Right lobe of liver (tissue), 4 donors: Measurements from ENCODE around the gene BPIFB4.

Experiments used
- POLR2A ChIP-seq: fragments of 450-650 bp; IDR thresholded peaks from one replicate; pipeline ENCODE4 v1.6.1; 2017; ENCODE audit warnings: antibody characterized with exemption, mild to moderate bottlenecking
- TF ChIP-seq, protein P1 (sequence below), 4 donors: fragments of 200-600 bp in 3 of 4; fragments of 450-650 bp in 1 of 4; IDR thresholded peaks; one replicate each; pipeline versions ENCODE4 v1.5.1 to v1.8.0; 2016 to 2022; ENCODE audit warnings: antibody characterized with exemption in 4 of 4, mild to moderate bottlenecking in 2 of 4
- donor health status: DM: no; HTN: no; CAD: no.
- donor health status: DM: no; HTN: no; CAD: no.
- donor health status: DM: no; HTN: yes; CAD: no.

DNA sequence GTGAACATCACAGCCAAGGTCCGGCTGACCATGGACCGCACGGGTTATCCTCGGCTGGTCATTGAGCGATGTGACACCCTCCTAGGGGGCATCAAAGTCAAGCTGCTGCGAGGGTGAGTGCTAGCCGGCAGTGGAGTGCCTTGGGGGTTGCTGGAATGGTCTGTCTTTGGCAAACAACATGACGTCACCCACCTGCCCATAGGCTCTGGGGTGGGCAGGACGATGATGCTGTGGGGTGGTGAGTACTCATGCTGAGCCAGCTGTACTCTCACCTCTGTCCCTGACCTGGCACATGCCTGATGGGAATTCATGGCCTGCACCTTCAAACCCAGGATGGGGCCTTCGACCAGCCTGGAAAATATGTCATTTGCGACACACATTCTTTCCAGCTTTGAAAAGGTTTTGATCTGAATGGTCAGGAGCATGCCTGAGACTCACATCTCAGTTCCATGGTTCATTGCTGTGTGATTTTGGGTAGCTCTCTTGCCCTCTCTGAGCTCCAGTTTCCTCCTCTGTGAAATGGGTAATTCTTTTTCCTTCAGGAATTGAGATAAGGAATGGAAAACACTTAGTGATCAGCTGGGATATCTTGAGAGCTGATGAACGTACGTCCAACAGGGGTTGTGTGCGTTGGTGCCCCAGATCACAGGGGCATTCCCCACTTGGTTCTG is 6.7 kb downstream of the BPIFB4 start:
- TF ChIP-seq POLR2A = no peak
- TF ChIP-seq, protein P1, sequence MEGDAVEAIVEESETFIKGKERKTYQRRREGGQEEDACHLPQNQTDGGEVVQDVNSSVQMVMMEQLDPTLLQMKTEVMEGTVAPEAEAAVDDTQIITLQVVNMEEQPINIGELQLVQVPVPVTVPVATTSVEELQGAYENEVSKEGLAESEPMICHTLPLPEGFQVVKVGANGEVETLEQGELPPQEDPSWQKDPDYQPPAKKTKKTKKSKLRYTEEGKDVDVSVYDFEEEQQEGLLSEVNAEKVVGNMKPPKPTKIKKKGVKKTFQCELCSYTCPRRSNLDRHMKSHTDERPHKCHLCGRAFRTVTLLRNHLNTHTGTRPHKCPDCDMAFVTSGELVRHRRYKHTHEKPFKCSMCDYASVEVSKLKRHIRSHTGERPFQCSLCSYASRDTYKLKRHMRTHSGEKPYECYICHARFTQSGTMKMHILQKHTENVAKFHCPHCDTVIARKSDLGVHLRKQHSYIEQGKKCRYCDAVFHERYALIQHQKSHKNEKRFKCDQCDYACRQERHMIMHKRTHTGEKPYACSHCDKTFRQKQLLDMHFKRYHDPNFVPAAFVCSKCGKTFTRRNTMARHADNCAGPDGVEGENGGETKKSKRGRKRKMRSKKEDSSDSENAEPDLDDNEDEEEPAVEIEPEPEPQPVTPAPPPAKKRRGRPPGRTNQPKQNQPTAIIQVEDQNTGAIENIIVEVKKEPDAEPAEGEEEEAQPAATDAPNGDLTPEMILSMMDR (IDR thresholded peaks at IDR 0.05) = no peak
